DOHH2 (cell line): ENCODE results near the gene NCAM1.

ENCODE experiments used
- EZH2phosphoT487 ChIP-seq: fragments of 200-600 bp; sonication (generic); IDR thresholded peaks from 2 replicates; pipeline ENCODE4 v1.6.1; 2017; ENCODE audit warnings: borderline replicate concordance, mild to moderate bottlenecking, antibody characterized with exemption, low read length, moderate library complexity, mixed read lengths
- TF ChIP-seq, protein P1 (sequence below): fragments of 200-600 bp; sonication (generic); IDR thresholded peaks from one replicate; pipeline ENCODE4 v1.5.1; 2014; ENCODE audit warnings: antibody characterized with exemption, mild to moderate bottlenecking, low read depth, low read length; ENCODE audit not compliant: poor library complexity, severe bottlenecking

DNA sequence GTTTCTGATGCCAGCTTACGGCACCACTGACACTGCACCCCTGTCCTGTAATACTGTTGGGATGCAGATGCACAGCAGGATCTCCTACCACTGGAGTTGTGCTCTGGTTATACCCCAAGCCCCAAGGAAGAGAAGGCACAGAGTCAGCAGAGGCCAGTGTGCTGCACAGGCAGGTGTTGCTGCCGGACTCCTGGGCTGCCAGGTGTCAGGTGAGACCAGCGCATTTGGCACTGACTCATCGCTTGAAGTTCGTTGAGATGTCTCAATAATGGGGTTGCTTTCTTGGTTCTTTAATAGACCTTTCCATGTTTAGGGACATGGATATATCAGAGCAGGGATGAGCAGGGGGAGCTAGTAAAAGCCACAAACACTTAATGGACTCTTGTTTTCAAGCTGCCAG is 277.5 kb downstream of the NCAM1 start:
- TF ChIP-seq, protein P1, sequence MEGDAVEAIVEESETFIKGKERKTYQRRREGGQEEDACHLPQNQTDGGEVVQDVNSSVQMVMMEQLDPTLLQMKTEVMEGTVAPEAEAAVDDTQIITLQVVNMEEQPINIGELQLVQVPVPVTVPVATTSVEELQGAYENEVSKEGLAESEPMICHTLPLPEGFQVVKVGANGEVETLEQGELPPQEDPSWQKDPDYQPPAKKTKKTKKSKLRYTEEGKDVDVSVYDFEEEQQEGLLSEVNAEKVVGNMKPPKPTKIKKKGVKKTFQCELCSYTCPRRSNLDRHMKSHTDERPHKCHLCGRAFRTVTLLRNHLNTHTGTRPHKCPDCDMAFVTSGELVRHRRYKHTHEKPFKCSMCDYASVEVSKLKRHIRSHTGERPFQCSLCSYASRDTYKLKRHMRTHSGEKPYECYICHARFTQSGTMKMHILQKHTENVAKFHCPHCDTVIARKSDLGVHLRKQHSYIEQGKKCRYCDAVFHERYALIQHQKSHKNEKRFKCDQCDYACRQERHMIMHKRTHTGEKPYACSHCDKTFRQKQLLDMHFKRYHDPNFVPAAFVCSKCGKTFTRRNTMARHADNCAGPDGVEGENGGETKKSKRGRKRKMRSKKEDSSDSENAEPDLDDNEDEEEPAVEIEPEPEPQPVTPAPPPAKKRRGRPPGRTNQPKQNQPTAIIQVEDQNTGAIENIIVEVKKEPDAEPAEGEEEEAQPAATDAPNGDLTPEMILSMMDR = no peak
- TF ChIP-seq EZH2phosphoT487 = no peak
